ENCODE measurements around the gene LHX6.

- TF ChIP-seq, protein P1, sequence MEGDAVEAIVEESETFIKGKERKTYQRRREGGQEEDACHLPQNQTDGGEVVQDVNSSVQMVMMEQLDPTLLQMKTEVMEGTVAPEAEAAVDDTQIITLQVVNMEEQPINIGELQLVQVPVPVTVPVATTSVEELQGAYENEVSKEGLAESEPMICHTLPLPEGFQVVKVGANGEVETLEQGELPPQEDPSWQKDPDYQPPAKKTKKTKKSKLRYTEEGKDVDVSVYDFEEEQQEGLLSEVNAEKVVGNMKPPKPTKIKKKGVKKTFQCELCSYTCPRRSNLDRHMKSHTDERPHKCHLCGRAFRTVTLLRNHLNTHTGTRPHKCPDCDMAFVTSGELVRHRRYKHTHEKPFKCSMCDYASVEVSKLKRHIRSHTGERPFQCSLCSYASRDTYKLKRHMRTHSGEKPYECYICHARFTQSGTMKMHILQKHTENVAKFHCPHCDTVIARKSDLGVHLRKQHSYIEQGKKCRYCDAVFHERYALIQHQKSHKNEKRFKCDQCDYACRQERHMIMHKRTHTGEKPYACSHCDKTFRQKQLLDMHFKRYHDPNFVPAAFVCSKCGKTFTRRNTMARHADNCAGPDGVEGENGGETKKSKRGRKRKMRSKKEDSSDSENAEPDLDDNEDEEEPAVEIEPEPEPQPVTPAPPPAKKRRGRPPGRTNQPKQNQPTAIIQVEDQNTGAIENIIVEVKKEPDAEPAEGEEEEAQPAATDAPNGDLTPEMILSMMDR (IDR thresholded peaks at IDR 0.05 in 8 of 11, conservative IDR thresholded peaks at IDR 0.05 in 3 of 11): no peak
- TF ChIP-seq POLR2AphosphoS5 (IDR thresholded peaks at IDR 0.05) (no peak), POLR2A (IDR thresholded peaks at IDR 0.05) (no peak)
Measured at GRCh38 chr9:122228191-122228567, 578 bp downstream of the LHX6 start.
